HEK293T (cell line): ENCODE data around the gene APCDD1.
"Not testable (repeated sequence)": the region's sequence is repeated elsewhere in the genome, so short reads cannot be mapped to it uniquely, and the experiment has no call there.

ENCODE experiments used
- CTCF ChIA-PET: fragments of 350-600 bp; formaldehyde crosslinking; extraction: SDS; loops from one replicate; lab custom pipeline; 2021; ENCODE audit warnings: antibody characterized with exemption, inconsistent platforms; lab: Yijun Ruan, JAX
- POLR2A ChIA-PET: fragments of 350-600 bp; formaldehyde crosslinking; extraction: SDS; loops from one replicate; lab custom pipeline; 2020; ENCODE audit warnings: antibody characterized with exemption, inconsistent platforms; lab: Yijun Ruan, JAX
- DNase-seq: peaks from one replicate; pipeline ENCODE4 v3.0.0; 2012; ENCODE audit warnings: mixed read lengths; ENCODE audit errors: extremely low spot score
- ARNT ChIP-seq: fragments of 450-650 bp; IDR thresholded peaks from 2 replicates; pipeline ENCODE4 v1.6.1; 2017; ENCODE audit warnings: mild to moderate bottlenecking
- BHLHE40 ChIP-seq: fragments of 450-650 bp; IDR thresholded peaks from 2 replicates; pipeline ENCODE4 v1.6.1; 2016; ENCODE audit warnings: mild to moderate bottlenecking, moderate library complexity, borderline replicate concordance
- CTBP1 ChIP-seq: fragments of 450-650 bp; IDR thresholded peaks from 2 replicates; pipeline ENCODE4 v1.6.1; 2016; ENCODE audit warnings: borderline replicate concordance
- ELF4 ChIP-seq: fragments of 450-650 bp; IDR thresholded peaks from 2 replicates; pipeline ENCODE4 v1.6.1; 2017; ENCODE audit warnings: antibody characterized with exemption
- FOXA1 ChIP-seq: fragments of 450-650 bp; IDR thresholded peaks from 2 replicates; pipeline ENCODE4 v1.6.1; 2016; ENCODE audit warnings: mild to moderate bottlenecking
- FOXK2 ChIP-seq: fragments of 450-650 bp; IDR thresholded peaks from 2 replicates; pipeline ENCODE4 v1.6.1; 2016; ENCODE audit warnings: mild to moderate bottlenecking
- FOXM1 ChIP-seq: fragments of 450-650 bp; IDR thresholded peaks from 2 replicates; pipeline ENCODE4 v1.6.1; 2017; ENCODE audit warnings: mild to moderate bottlenecking, borderline replicate concordance
- HDGF ChIP-seq: fragments of 450-650 bp; IDR thresholded peaks from 2 replicates; pipeline ENCODE4 v1.6.1; 2017; ENCODE audit warnings: antibody characterized with exemption, borderline replicate concordance
- L3MBTL2 ChIP-seq: fragments of 450-650 bp; conservative IDR thresholded peaks from 2 replicates; pipeline ENCODE4 v1.6.1; 2016; ENCODE audit warnings: mild to moderate bottlenecking
- LEF1 ChIP-seq: fragments of 450-650 bp; IDR thresholded peaks from 2 replicates; pipeline ENCODE4 v1.6.1; 2017; ENCODE audit warnings: mild to moderate bottlenecking, borderline replicate concordance
- NFRKB ChIP-seq: fragments of 450-650 bp; IDR thresholded peaks from 2 replicates; pipeline ENCODE4 v1.6.1; 2016; ENCODE audit warnings: mild to moderate bottlenecking, moderate library complexity
- SP1 ChIP-seq: fragments of 450-650 bp; IDR thresholded peaks from 2 replicates; pipeline ENCODE4 v1.6.1; 2017
- SUZ12 ChIP-seq: fragments of 450-650 bp; IDR thresholded peaks from 2 replicates; pipeline ENCODE4 v1.6.1; 2016; ENCODE audit warnings: mild to moderate bottlenecking
- TARDBP ChIP-seq: fragments of 450-650 bp; IDR thresholded peaks from 2 replicates; pipeline ENCODE4 v1.6.1; 2016
- ZNF384 ChIP-seq: fragments of 450-650 bp; IDR thresholded peaks from 2 replicates; pipeline ENCODE4 v1.6.1; 2016
- TF ChIP-seq, protein P1 (sequence below): fragments of 450-650 bp; IDR thresholded peaks from 2 replicates; pipeline ENCODE4 v1.6.1; 2016

The APCDD1 gene

GRCh38 chr18:10462597-10462996, 8.2 kb downstream of the APCDD1 start:
- TF ChIP-seq L3MBTL2 = no peak
- no peak for TF ChIP-seq ZNF384
- TF ChIP-seq SUZ12 = no peak
- POLR2A ChIA-PET = no interaction called here
- CTCF ChIA-PET = no interaction called here
- DNase-seq = no peak

GRCh38 chr18:10463096-10463495, 8.7 kb downstream of the APCDD1 start:
- CTCF ChIA-PET = no interaction called here
- DNase-seq = no peak
- no peak for TF ChIP-seq FOXK2
- POLR2A ChIA-PET = no interaction called here

GRCh38 chr18:10463741-10464140, 9.3 kb downstream of the APCDD1 start:
- CTCF ChIA-PET = no interaction called here
- POLR2A ChIA-PET = no interaction called here
- TF ChIP-seq, protein P1, sequence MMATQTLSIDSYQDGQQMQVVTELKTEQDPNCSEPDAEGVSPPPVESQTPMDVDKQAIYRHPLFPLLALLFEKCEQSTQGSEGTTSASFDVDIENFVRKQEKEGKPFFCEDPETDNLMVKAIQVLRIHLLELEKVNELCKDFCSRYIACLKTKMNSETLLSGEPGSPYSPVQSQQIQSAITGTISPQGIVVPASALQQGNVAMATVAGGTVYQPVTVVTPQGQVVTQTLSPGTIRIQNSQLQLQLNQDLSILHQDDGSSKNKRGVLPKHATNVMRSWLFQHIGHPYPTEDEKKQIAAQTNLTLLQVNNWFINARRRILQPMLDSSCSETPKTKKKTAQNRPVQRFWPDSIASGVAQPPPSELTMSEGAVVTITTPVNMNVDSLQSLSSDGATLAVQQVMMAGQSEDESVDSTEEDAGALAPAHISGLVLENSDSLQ = no peak
- no peak for TF ChIP-seq ZNF384
- TF ChIP-seq CTBP1 = no peak
- no peak for TF ChIP-seq SP1
- TF ChIP-seq FOXA1 = no peak
- no peak for TF ChIP-seq SUZ12
- no peak for TF ChIP-seq ARNT
- no peak for TF ChIP-seq TARDBP
- no peak for TF ChIP-seq FOXM1
- no peak for TF ChIP-seq L3MBTL2
- no peak for TF ChIP-seq BHLHE40
- TF ChIP-seq ELF4 = no peak
- no peak for TF ChIP-seq LEF1
- TF ChIP-seq FOXK2 = no peak
- no peak for DNase-seq

- POLR2A ChIA-PET, DNase-seq, CTCF ChIA-PET: not testable (repeated sequence)
These were observed 9.8 kb downstream of the APCDD1 start for GRCh38 chr18:10464161-10464648.

DNA sequence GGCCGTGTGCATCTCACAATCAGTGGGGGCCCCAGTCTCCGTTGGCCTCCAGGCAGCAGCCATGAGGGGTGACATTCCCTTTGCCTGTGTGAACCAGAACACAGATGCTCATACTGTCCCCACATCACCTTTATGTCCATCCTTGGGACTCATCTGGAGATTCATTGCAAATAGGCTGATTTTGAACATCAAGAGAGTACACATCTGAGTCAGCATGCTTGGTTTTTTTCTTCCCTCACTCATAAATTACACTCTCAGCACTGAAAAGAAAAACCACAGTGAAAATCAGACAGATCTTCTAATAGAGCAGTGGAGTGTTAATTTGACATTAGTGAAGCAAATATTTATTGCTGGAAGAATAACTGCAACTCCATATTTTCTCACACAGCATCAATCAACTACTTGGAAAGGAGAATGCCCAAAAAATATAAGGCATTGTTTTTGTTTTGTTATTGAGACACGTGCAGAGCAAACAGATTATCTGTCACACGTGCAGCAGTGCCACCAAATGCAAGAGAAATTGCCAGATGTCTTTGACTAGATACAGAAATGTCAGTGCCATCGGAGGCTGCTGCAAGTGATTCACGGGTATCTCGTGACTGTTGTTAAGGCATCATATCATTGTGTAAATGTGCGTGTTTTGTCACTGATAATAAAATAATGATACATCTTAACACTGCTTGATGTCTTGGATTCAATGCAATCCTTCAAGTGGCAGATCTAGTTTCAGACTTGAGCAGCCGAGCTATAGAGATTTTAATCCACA, 10.9 kb downstream of the APCDD1 start:
- no peak for TF ChIP-seq SP1
- POLR2A ChIA-PET = no interaction called here
- CTCF ChIA-PET = no interaction called here
- no peak for DNase-seq

GRCh38 chr18:10470429-10470828, 16.0 kb downstream of the APCDD1 start:
- CTCF ChIA-PET = no interaction called here
- no peak for TF ChIP-seq BHLHE40
- no peak for DNase-seq
- POLR2A ChIA-PET = interaction anchor here (0.5 kb wide), 1 partner anchor 529 kb away, joined by 3 read pairs; no protein-coding TSS in a partner anchor

DNA sequence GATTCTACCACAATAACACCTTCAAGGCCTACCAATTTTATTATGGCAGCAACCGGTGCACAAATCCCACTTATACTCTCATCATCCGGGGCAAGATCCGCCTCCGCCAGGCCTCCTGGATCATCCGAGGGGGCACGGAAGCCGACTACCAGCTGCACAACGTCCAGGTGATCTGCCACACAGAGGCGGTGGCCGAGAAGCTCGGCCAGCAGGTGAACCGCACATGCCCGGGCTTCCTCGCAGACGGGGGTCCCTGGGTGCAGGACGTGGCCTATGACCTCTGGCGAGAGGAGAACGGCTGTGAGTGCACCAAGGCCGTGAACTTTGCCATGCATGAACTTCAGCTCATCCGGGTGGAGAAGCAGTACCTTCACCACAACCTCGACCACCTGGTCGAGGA, 17.1 kb downstream of the APCDD1 start:
- TF ChIP-seq FOXA1 = no peak
- TF ChIP-seq ZNF384 = no peak
- ChIA-PET CTCF (no interaction called here), POLR2A (no interaction called here)
- DNase-seq = no peak

DNA sequence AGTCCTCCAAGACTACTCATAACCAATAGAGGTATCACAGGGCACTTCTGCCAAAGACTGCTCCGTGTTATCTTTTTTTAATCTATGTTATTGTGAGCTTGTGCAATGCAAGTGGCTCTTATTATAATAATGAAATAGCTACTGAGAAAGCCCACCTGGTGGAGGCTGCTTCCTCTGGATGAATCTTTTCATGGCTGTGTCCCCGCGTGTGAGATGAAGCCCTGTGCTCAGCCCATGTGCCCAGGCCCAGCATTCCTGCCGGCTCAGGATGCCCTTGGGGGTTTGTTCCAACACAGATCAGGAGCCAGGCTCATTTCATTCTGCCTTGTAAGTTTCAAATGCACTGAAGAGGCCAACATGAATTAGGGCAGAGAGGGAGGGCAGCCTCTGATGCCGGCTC, 18.7 kb downstream of the APCDD1 start:
- ChIA-PET POLR2A (no interaction called here), CTCF (no interaction called here)
- DNase-seq = no peak
- TF ChIP-seq FOXK2 (no peak), TARDBP (no peak), SUZ12 (no peak), ZNF384 (no peak), ELF4 (no peak), L3MBTL2 (no peak), NFRKB (no peak)
- TF ChIP-seq, protein P1 = no peak

DNA sequence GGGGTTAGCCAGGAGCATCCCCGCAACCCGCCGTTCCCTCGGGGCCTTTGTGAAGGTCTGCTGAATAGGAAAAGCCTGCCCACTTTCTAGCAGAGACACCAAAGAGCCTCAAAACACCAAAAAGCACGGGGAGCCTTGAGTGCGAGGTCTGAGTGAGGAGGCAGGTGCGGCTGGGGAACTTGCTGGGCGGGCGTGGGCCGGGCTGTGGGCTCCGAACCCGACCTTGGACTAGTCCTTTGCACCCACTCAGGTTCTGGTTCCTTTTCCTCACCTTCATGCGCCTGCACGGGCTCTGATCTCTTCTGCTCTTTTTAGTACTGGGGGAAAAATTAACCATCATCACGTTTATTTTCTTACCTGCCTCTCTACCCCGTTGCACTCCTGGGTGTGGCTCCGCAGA, 19.9 kb downstream of the APCDD1 start:
- TF ChIP-seq ZNF384 (no peak), ELF4 (no peak), SUZ12 (no peak), NFRKB (no peak), HDGF (no peak), LEF1 (no peak), TARDBP (no peak), L3MBTL2 (no peak), CTBP1 (no peak), ARNT (no peak), FOXA1 (no peak), FOXM1 (no peak), BHLHE40 (no peak), FOXK2 (no peak)
- TF ChIP-seq, protein P1 = no peak
- CTCF ChIA-PET = no interaction called here
- POLR2A ChIA-PET = no interaction called here
- DNase-seq = no peak
